Neural crest cell (in vitro differentiated cells): ENCODE data around the gene MMP7. TPM values are rescaled to one million over a fixed set of nuclear protein-coding genes. Genes with fewer than 3 reads are reported as not detected.
"Not testable (repeated sequence)": the region's sequence is repeated elsewhere in the genome, so short reads cannot be mapped to it uniquely, and the experiment has no call there.

Experiments used
- DNase-seq: peaks from one replicate; pipeline ENCODE4 v3.0.0; 2021; ENCODE audit warnings: low read depth, mixed read lengths, low spot score
- H3K27ac Mint-ChIP-seq: one replicate; pipeline ENCODE4 v1.8.0; 2021; ENCODE audit warnings: mild to moderate bottlenecking, mixed read lengths; ENCODE audit not compliant: unreplicated experiment
- H3K27me3 Mint-ChIP-seq: 2 replicates; pipeline ENCODE4 v1.8.0; 2021; ENCODE audit warnings: low read depth, mild to moderate bottlenecking, mixed read lengths
- H3K36me3 Mint-ChIP-seq: 2 replicates; pipeline ENCODE4 v1.8.0; 2021; ENCODE audit warnings: low read depth, mild to moderate bottlenecking, mixed read lengths
- H3K4me1 Mint-ChIP-seq: 2 replicates; pipeline ENCODE4 v1.8.0; 2021; ENCODE audit warnings: mixed read lengths
- H3K4me3 Mint-ChIP-seq: one replicate; pipeline ENCODE4 v1.8.0; 2021; ENCODE audit warnings: mild to moderate bottlenecking, mixed read lengths
- H3K9me3 Mint-ChIP-seq: 2 replicates; pipeline ENCODE4 v1.8.0; 2021; ENCODE audit warnings: mixed read lengths
- total RNA-seq: library from RNA; stranded (reverse); gene quantifications from 2 replicates; pipeline ENCODE4 v1.2.1, GENCODE V29; 2021
- TF ChIP-seq, protein P1 (sequence below): fragments of 200-600 bp; sonication (generic); conservative IDR thresholded peaks from 2 replicates; pipeline ENCODE4 v1.5.0; 2021; ENCODE audit warnings: antibody characterized with exemption, mild to moderate bottlenecking

MMP7 gene
- total RNA-seq, 1 donor from 2014 or later = not detected

DNA sequence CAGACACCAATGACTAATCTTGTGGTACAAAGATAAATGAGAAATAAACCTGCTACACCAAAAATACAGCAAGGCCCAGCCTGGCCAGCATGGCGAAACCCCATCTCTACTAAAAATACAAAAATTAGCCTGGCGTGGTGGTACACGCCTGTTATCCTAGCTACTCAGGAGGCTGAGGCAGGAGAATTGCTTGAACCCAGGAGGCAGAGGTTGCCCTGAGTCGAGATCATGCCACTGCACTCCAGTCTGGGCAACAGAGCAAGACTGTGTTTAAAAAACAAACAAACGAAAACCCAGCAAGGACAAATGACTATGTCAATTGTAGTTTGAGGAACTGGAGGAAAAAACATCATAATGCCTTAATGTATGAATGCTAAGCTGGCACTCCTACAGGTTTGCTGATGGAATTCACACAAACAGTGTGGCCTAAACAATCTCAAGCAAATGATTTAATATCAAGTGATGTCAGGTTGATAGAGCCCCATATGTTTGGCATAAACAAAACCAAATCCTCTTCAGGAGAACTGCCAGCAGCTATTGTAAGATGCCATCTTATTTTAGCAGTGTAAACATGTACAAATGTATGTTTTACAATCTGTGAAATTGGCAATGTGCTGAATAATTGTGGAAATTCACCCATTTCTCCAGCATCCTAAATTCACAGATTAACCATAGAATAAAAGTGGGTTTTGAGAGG lies 20.0 kb downstream of the MMP7 start:
- Mint-ChIP-seq H3K9me3 (no peaks in the 10 kb centered on the region), H3K4me3 (no peak overlapping the region), H3K36me3 (no peaks in the 10 kb centered on the region), H3K27ac (no peak overlapping the region), H3K4me1 (no peaks in the 10 kb centered on the region), H3K27me3 (no peaks in the 10 kb centered on the region)
- TF ChIP-seq, protein P1, sequence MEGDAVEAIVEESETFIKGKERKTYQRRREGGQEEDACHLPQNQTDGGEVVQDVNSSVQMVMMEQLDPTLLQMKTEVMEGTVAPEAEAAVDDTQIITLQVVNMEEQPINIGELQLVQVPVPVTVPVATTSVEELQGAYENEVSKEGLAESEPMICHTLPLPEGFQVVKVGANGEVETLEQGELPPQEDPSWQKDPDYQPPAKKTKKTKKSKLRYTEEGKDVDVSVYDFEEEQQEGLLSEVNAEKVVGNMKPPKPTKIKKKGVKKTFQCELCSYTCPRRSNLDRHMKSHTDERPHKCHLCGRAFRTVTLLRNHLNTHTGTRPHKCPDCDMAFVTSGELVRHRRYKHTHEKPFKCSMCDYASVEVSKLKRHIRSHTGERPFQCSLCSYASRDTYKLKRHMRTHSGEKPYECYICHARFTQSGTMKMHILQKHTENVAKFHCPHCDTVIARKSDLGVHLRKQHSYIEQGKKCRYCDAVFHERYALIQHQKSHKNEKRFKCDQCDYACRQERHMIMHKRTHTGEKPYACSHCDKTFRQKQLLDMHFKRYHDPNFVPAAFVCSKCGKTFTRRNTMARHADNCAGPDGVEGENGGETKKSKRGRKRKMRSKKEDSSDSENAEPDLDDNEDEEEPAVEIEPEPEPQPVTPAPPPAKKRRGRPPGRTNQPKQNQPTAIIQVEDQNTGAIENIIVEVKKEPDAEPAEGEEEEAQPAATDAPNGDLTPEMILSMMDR = no peak
- DNase-seq = no peak

GRCh38 chr11:102502831-102503230 lies 27.7 kb downstream of the MMP7 start:
- not testable (repeated sequence) for H3K4me3 Mint-ChIP-seq, H3K27me3 Mint-ChIP-seq, H3K36me3 Mint-ChIP-seq, H3K4me1 Mint-ChIP-seq, H3K27ac Mint-ChIP-seq, H3K9me3 Mint-ChIP-seq, DNase-seq

- Mint-ChIP-seq H3K27ac (no peak overlapping the region), H3K4me3 (no peak overlapping the region), H3K36me3 (no peaks in the 10 kb centered on the region), H3K27me3 (no peaks in the 10 kb centered on the region), H3K4me1 (peaks cover under 1% of the 10 kb centered on the region), H3K9me3 (peaks cover 4% of the 10 kb centered on the region)
- no peak for DNase-seq
- TF ChIP-seq, protein P1 = no peak
Measured at GRCh38 chr11:102500829-102501228, 29.7 kb downstream of the MMP7 start.

DNA sequence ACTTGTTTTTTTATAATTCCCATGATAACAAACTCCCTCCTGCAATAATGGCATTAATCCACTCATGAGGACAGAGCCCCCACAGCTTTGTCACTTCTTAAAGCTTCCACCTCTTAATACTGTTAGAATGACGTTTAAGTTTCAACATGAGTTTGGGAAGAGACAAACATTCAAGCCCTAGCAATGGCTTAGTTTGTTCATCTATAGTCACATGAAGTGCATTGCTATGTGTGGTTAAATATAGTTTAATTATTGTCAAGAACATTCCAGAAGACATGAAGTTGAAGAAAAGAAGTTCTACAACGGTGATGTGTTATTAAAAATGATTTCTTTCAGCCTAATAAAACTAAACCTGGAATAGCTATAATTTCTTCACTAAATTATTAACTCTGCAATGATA lies 30.6 kb downstream of the MMP7 start:
- Mint-ChIP-seq H3K36me3 (no peaks in the 10 kb centered on the region), H3K4me3 (no peak overlapping the region), H3K27ac (no peak overlapping the region), H3K4me1 (peaks cover 5% of the 10 kb centered on the region), H3K9me3 (peaks cover 2% of the 10 kb centered on the region), H3K27me3 (no peaks in the 10 kb centered on the region)
- TF ChIP-seq, protein P1 = no peak
- no peak for DNase-seq

DNA sequence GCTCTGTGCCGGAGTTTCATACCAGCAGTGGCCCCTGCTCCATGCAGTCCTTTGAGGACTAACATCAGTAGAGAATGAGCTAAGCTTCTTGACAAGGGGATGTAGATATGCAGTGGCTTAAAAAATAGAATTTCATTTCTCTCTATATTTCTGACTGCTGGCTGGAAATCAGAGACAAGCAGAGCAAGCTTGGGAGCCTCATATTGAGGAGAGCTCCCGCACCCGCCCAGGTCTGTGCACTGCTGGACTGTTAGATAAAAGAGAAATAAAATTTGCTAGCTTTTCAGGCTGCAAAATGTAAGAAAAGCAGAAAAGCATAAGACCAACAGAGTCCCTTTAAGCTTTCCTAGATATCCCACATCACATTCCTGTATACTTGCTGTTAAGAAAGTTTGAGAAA lies 31.4 kb downstream of the MMP7 start:
- no peaks in the 10 kb centered on the region for H3K36me3 Mint-ChIP-seq
- peaks cover 5% of the 10 kb centered on the region for H3K4me1 Mint-ChIP-seq
- H3K9me3 Mint-ChIP-seq = peaks cover 2% of the 10 kb centered on the region
- no peak overlapping the region for H3K4me3 Mint-ChIP-seq
- H3K27ac Mint-ChIP-seq = no peak overlapping the region
- no peaks in the 10 kb centered on the region for H3K27me3 Mint-ChIP-seq
- no peak for DNase-seq
- TF ChIP-seq, protein P1 = no peak

GRCh38 chr11:102497061-102497460 lies 33.5 kb downstream of the MMP7 start:
- no peak overlapping the region for H3K27ac Mint-ChIP-seq

More at GRCh38 chr11:102497061-102497460, 33.5 kb downstream of the MMP7 start:
- Mint-ChIP-seq H3K9me3 (no peaks in the 10 kb centered on the region), H3K36me3 (no peaks in the 10 kb centered on the region), H3K4me1 (peaks cover 5% of the 10 kb centered on the region), H3K4me3 (no peak overlapping the region), H3K27me3 (no peaks in the 10 kb centered on the region)
- TF ChIP-seq, protein P1 = no peak
- no peak for DNase-seq
